Esophagus (tissue), 2 donors: ENCODE measurements around the gene DTNBP1. TPM values are rescaled to one million over a fixed set of nuclear protein-coding genes. Genes with fewer than 3 reads are reported as not detected.

Source experiments
- H3K27ac ChIP-seq, 2 donors: one replicate each; pipeline ENCODE4 v1.5.1; 2013; ENCODE audit warnings: low read depth in 2 of 2, mild to moderate bottlenecking in 2 of 2, inconsistent platforms in 1 of 2, low read length in 1 of 2, moderate library complexity in 1 of 2
- H3K27me3 ChIP-seq, 2 donors: one replicate each; pipeline ENCODE4 v1.6.1; 2013; ENCODE audit warnings: low read length in 2 of 2, control low read depth in 1 of 2, mild to moderate bottlenecking in 1 of 2; ENCODE audit not compliant: insufficient read depth in 2 of 2, control insufficient read depth in 1 of 2
- H3K36me3 ChIP-seq, 2 donors: one replicate each; pipeline ENCODE4 v1.6.1; 2013; ENCODE audit warnings: low read length in 1 of 2; ENCODE audit not compliant: control insufficient read depth in 2 of 2, insufficient read depth in 2 of 2
- H3K4me1 ChIP-seq, 2 donors: one replicate each; pipeline ENCODE4 v1.6.1; 2013; ENCODE audit warnings: low read length in 1 of 2; ENCODE audit not compliant: control insufficient read depth in 2 of 2, insufficient read depth in 2 of 2
- H3K4me3 ChIP-seq, 2 donors: one replicate each; pipeline ENCODE4 v1.5.1; 2013; ENCODE audit warnings: low read length in 2 of 2, mild to moderate bottlenecking in 2 of 2, low read depth in 1 of 2, moderate library complexity in 1 of 2
- H3K9me3 ChIP-seq, 2 donors: one replicate each; pipeline ENCODE4 v1.6.1; 2013; ENCODE audit warnings: mild to moderate bottlenecking in 2 of 2, low read depth in 1 of 2, low read length in 1 of 2, moderate library complexity in 1 of 2; ENCODE audit not compliant: control insufficient read depth in 2 of 2, insufficient read depth in 1 of 2
- WGBS, 2 donors: extraction: QIAGEN DNeasy Blood & Tissue Kit; methylation state at CpG; one replicate each; pipeline ENCODE4 v1.1.7; 2013; 5-methylcytosine and 5-hydroxymethylcytosine counted together
- polyA plus RNA-seq, 2 donors: library from polyadenylated mRNA; stranded (reverse); fragments of 200-250 nt; gene quantifications; one replicate each; pipeline ENCODE4 v1.2.3, GENCODE V29; 2013
- donor health status: healthy with polysubstance abuse.
- donor health status: Bipolar disorder and iron deficiency.

DTNBP1 gene
- polyA plus RNA-seq, 2 donors, result 4.2 to 9.6 TPM

- Histone ChIP-seq H3K9me3 (no peaks in the 10 kb centered on the region), H3K36me3 (peaks cover 15 to 41% of the 10 kb centered on the region in 2 donors), H3K27me3 (no peaks in the 10 kb centered on the region), H3K4me3 (no peak overlapping the region), H3K27ac (peak overlapping the region; percentile 20 to 35), H3K4me1 (peaks cover 0 to 7% of the 10 kb centered on the region in 2 donors)
- 82 to 86% methylated on average over 18 of the region's 18 CpGs for WGBS, 2 donors
Observed at GRCh38 chr6:15505463-15505918, 157.3 kb downstream of the DTNBP1 start.

- peaks cover 11 to 37% of the 10 kb centered on the region in 2 donors for H3K36me3 ChIP-seq
- H3K27me3 ChIP-seq, result no peaks in the 10 kb centered on the region
- H3K27ac ChIP-seq, result peak overlapping the region; percentile 35 to 78
- H3K9me3 ChIP-seq, result no peaks in the 10 kb centered on the region
- H3K4me1 ChIP-seq, result peaks cover 0 to 7% of the 10 kb centered on the region in 2 donors
- WGBS, 2 donors, result 20 to 32% methylated on average over 26 of the region's 26 CpGs
- H3K4me3 ChIP-seq, result no peak overlapping the region
Observed at GRCh38 chr6:15504581-15505350, 158.1 kb downstream of the DTNBP1 start.

GRCh38 chr6:15504040-15504495 lies 158.8 kb downstream of the DTNBP1 start:
- peak overlapping the region; percentile 22 to 78 for H3K27ac ChIP-seq

GRCh38 chr6:15503346-15503680 lies 159.5 kb downstream of the DTNBP1 start:
- no peak overlapping the region for H3K27ac ChIP-seq

More at GRCh38 chr6:15504040-15504495, 158.8 kb downstream of the DTNBP1 start:
- peaks cover 7 to 34% of the 10 kb centered on the region in 2 donors for H3K36me3 ChIP-seq
- no peak overlapping the region for H3K4me3 ChIP-seq
- no peaks in the 10 kb centered on the region for H3K27me3 ChIP-seq
- peaks cover 0 to 7% of the 10 kb centered on the region in 2 donors for H3K4me1 ChIP-seq
- 66 to 77% methylated on average over 12 of the region's 12 CpGs for WGBS, 2 donors
- H3K9me3 ChIP-seq, result no peaks in the 10 kb centered on the region

GRCh38 chr6:15502446-15503345 lies 160.1 kb downstream of the DTNBP1 start:
- H3K4me3 ChIP-seq, result no peak overlapping the region
- no peaks in the 10 kb centered on the region for H3K27me3 ChIP-seq
- 89 to 92% methylated on average over 20 of the region's 20 CpGs for WGBS, 2 donors
- peaks cover 4 to 31% of the 10 kb centered on the region in 2 donors for H3K36me3 ChIP-seq
- H3K9me3 ChIP-seq, result no peaks in the 10 kb centered on the region
- H3K27ac ChIP-seq, result no peak overlapping the region
- H3K4me1 ChIP-seq, result peaks cover 0 to 10% of the 10 kb centered on the region in 2 donors

More at GRCh38 chr6:15503346-15503680, 159.5 kb downstream of the DTNBP1 start:
- Histone ChIP-seq H3K27me3 (no peaks in the 10 kb centered on the region), H3K9me3 (no peaks in the 10 kb centered on the region), H3K4me3 (no peak overlapping the region), H3K36me3 (peaks cover 5 to 31% of the 10 kb centered on the region in 2 donors), H3K4me1 (peaks cover 0 to 10% of the 10 kb centered on the region in 2 donors)
- WGBS, 2 donors, result 89 to 91% methylated on average over 6 of the region's 6 CpGs

- no peaks in the 10 kb centered on the region for H3K27me3 ChIP-seq
- no peaks in the 10 kb centered on the region for H3K9me3 ChIP-seq
- 66 to 68% methylated on average over 19 of the region's 19 CpGs for WGBS, 2 donors
- no peak overlapping the region for H3K4me3 ChIP-seq
- H3K27ac ChIP-seq, result no peak overlapping the region
- H3K4me1 ChIP-seq, result peaks cover 0 to 10% of the 10 kb centered on the region in 2 donors
- H3K36me3 ChIP-seq, result peaks cover 2 to 30% of the 10 kb centered on the region in 2 donors
Observed at GRCh38 chr6:15501826-15502445, 160.9 kb downstream of the DTNBP1 start.

GRCh38 chr6:15500901-15501825 lies 161.7 kb downstream of the DTNBP1 start:
- WGBS, 2 donors, result 92 to 95% methylated on average over 38 of the region's 38 CpGs
- Histone ChIP-seq H3K9me3 (no peaks in the 10 kb centered on the region), H3K4me1 (peaks cover 0 to 10% of the 10 kb centered on the region in 2 donors), H3K4me3 (no peak overlapping the region), H3K27me3 (no peaks in the 10 kb centered on the region), H3K36me3 (peaks cover 0 to 32% of the 10 kb centered on the region in 2 donors), H3K27ac (no peak overlapping the region)

GRCh38 chr6:15500078-15500740 lies 162.6 kb downstream of the DTNBP1 start:
- peaks cover 0 to 6% of the 10 kb centered on the region in 2 donors for H3K4me1 ChIP-seq
- peaks cover 0 to 31% of the 10 kb centered on the region in 2 donors for H3K36me3 ChIP-seq
- no peaks in the 10 kb centered on the region for H3K9me3 ChIP-seq
- no peak overlapping the region for H3K4me3 ChIP-seq
- 90 to 94% methylated on average over 16 of the region's 16 CpGs for WGBS, 2 donors
- no peak overlapping the region for H3K27ac ChIP-seq
- no peaks in the 10 kb centered on the region for H3K27me3 ChIP-seq
